Activated CD4-positive, alpha-beta T cell treated with anti-CD3 and anti-CD28 coated beads, Interleukin-2, amount 50 U/mL, for 1 hour (primary cell): ENCODE measurements around the gene NCK2.

Experiments
- DNase-seq: peaks from one replicate; pipeline ENCODE4 v3.0.0-alpha.2; 2020

The NCK2 gene

DNA sequence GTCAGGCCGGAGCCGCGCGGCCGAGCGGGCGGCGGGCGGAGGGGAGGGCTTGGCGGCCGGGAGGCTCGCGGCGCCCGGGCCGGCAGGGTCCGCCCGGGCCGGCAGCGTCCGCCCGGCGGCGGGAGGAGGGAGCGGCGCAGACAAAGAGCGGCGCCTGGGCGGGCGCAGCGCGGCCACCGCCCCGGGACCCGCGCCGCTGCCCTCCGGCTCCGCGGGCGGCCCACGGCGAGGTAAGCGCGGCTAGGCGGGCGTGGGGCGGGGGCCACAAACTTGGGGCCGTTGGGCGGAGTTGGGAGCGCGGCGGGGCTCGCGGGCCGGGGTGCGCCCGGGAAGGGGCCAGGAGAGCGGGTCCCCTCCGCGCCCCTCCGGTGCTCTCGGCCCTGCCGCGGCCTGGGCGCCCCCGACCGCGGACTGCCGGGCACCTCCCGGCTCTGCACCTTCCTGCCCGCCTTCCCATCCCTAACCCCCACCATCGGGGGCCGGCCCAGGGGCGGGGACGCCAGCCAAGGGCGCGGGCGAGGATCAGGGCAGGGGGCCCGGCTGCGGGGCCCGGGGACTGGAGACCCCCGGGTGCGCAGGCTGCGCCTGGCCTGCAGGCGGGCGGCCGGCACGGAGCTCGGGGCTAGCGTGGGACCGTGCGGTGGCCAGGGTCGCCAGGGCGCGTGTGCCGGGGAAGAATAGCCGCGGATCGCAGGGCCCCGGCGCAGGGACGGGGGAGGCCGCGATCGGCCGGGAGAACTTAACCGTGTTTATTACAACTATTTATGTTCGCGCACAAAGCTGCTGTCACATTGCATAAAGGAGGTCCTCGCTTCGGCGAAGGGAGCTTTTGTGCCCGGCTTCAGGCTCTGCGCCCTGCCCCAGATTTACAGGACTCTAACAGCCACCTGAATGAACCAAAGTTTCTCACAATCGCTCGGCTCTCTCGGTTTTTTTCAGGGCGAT lies at the start of gene NCK2:
Gene NCK2, plus strand, starts transcription at position 4 of the 945 bp plus-strand sequence. CDS start 110,152 bp downstream, outside the sequence.
- peak; percentile 25 for DNase-seq

DNA sequence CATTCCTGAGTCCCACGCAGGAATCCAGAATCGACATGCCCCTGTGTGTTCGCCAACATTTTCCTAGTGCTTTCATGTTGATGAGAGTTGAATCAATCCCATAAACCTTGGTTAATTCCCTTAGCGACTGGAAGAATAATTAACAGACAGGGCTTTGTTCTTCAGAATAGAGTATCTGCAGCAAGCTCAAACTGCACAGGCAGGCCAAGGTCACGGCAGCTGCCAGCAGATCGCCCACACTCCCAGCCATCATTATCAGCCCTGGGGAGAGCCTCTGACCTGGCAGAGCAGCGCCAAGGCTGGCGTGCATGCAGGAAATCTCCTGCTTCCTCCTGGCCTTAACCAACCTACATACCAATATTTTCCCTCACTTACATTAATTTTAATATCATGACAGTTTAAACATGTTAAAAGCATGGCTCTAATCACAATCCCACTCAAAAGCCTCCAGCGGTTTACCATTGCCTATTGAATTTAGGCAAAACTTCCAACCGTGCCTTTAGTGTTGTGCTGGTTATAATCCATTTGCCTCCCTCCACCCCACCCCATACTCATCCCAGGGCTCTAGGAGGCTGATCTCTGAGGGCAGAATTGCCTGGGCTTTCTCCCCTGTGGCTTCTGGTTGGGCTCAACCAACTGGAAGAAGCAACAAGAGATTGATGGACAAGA lies 46.8 kb upstream of the NCK2 start:
- no peak for DNase-seq

DNA sequence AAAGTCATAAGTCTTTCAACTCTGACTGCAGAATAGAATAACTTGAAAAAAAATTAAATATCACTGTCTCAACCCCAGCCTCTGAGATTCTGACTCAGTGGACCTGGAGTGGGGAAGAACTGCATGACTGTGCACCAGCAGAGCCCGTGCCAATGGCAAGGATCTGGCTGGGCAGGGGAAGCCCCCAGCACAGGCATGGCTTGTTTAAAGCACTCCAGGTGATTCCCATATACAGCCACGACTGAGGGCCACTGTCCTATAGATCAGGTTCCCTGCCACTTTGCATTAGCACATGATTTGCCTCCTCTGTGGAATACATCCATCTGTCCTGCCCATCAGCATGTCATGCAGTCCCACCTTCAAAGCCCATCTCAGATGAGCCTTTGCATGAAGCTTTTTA lies 45.9 kb upstream of the NCK2 start:
- no peak for DNase-seq

DNA sequence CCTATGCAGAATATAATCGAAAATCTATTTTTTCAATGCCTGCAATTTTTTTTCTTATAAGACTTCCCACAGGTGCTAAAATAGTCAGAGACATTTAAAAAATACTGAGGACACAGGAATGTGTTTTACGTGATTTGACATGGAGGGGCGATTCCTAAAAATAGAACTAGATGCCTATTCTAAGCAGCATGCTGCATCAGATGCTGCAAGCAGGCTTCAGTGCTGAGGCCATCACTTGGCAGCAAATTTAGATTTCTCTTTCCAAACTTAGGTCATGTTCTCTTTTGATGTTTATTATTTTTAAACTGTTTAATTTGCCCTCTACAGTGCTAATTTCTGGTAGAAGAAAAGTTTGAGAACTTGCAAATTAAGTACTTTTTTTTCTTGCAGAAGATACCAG lies 43.7 kb upstream of the NCK2 start:
- no peak for DNase-seq

DNA sequence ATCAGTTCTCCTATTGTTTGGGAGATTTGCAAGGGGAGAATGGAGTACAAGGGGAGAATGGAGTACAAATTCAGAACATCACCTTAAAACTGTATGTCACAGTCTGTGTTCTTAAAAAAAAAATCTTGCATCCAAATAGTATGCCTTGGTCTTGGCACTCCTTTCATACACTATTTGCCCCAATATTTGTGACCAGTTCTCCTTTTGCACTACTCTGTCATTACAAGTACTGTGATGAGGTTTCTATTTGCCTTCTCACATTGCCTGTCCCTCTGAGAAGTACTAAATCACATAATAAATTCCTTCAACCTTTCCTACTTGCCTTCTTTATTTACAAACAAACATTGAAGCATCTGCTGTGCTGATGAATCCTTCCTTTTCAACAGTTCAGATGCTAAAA lies 36.0 kb upstream of the NCK2 start:
- DNase-seq, result no peak

DNA sequence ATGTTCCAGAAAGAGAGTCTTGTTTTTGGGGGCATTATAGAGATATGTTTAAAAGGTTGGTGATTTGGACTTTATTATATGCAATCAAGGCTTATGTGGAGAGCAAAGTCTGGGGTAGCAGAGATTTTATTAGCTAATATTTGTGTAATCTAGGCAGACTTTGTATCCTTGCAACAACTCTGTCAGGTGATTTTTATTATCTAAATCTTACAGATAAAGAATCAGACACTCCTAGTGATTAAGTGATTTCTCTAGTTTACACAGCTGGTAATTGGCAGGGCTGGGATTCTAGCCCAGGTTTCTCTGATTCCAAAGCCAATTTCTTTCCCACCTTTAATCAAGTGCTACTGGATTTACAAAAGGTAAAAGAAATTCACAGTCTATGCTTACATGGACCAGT lies 33.3 kb upstream of the NCK2 start:
- DNase-seq, result no peak

DNA sequence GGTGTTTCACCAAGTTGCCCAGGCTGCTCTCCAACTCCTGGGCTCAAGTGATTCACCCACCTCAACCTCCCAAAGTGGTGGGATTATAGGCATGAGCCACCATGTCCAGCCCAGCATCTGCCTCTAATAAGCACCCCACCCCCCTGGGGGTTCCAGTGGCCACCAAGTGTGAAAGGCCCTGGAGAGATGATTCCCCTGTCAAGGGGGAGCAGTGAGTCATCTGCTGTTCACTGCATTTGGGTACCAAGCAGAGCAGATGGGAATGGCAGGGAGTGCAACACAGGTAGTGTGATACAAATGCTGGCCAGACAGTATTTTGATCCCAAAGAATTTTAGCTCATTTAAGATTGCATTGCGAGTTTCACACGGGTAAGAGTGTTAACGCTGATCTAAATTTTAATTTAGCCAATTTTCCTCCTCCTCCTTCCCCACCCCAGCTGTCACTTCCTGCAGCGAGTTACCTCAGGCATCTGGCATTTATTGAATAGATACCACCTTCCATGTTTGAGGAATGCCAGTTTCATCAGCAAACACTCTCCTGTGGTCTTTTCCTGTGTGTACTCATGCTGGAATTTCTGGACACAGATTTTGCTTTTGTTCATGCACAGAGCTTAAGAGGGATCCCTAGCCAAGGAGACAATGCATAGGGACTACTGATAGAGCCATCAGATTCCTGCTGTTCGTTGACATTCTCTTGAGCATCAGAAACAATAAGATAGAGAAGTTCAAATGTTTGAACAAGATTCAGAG lies 32.4 kb upstream of the NCK2 start:
- no peak for DNase-seq

DNA sequence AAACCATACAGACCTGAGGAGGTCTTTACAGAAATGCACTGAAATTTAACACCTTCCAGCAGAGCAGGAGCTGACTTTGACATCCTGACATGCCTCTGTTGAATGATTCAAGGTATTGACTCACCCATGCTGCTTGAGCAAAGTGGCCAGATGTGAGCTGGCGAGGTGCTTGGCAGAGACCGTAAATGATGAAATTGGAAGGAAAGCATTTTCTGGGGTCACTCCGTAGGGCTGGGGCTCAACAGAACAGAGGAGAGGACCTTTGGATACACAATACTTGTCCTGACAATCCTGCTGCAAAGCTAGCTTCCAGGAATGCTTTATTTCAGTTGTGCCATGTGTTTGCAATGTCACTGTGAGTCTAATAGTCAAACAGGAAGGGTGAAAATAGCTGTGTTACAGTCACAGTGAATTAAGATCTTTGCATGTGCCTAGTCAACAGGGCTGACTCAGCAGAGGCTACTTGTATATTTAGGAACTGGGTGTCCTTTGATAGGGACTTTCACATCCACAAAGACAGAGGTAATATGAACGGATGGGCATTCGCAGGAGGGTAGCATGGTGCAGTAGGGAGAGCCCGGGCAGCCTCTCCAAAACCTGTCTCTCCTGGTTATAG lies 31.6 kb upstream of the NCK2 start:
- DNase-seq, result no peak

DNA sequence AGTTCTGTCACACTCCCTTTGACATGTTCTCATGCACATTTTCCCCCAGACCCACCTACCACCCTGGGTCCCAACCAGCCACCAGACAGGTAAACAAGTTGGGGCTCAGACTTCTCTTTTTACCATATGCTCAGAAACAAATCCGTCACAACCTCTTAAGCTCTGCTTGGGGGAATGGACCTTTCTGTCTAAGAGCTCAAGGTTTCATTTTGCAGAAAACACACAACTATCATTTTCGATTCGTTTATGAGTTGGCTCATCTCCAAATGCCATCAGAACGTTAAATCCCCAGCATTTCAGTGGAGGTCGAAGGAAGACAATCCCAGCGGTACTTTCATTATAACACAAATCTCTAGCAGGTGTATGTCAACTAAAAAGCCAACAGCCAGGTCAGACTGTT lies 30.6 kb upstream of the NCK2 start:
- no peak for DNase-seq

DNA sequence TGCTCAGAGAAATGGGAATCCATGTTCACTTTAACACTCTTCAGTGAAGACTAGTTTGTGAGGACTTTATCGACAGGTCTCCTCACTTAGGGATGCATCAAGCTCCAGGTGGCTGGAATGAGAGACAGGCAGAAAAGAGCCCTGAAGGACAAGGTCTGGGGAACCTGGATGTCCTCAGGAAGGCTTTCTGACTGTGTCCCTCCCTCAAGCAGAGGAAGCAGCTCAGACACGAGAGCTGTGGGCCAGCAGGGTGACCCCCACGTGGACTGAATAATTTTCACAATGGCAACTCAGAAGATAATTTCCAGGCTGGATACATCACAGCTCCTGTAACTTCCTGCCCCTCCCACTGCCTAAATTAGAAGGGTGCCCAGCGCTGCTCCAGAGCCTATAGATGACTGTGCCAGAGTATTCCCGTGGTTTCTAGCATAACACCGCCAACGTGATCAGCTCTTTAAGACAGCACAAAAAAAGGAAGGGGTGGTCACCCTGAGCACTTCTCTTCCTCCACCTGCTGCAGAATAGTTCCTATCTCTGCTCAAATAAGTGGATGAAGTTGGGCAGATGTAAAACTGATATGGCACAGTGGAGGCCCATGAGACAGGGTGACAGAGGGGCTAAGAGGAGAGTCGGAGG lies 25.7 kb upstream of the NCK2 start:
- DNase-seq, result no peak

DNA sequence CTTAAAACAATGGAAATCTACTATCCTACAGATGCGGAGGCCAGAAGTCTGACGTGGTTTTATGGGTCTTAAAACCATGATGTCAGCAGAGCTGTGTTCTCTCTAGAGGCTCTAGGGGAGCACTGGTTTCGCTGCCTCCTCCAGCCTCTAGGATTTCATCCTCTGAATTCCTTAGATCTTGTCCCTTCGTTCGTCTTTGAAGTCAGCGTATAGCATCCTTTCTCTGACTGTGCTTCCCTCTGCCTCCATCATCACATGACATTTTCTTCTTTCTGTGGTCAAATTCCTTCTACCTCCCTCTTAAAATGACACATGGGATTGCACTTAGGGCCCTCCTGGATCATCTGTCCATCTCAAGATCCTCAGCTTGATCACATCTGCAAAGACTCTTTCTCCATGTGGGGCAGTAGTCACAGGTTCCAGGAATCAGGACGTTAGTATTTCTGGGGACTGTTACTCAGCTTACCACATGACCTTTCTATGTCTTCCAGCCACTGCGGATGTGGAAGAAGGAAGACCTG lies 22.7 kb upstream of the NCK2 start:
- no peak for DNase-seq

DNA sequence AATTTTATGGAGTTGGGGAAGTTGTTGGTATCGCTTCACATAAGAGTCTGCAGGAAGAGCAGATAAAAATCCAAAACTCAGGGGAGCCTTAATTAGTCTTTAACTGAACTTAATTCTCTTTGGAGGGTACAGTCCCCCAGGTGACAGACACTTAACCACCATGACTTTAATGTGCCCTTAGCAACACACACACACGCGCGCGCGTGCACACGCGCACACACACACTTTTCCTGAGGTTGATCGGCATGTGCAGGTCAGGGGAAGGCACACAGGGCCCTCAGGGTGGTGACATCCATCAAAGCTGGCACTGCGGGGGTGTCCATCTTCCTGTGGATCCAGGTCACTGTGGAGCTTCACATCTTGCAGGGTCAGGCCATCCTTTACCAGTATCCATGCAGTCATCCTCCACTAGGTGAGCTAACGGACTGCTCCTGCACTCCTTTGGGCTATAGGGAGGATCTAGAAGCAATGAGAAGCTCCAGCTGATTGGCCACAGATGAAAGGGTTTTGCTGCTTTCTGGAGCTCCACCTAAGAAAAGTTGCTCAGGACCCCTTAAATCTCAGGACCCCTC lies 21.9 kb upstream of the NCK2 start:
- DNase-seq, result no peak

DNA sequence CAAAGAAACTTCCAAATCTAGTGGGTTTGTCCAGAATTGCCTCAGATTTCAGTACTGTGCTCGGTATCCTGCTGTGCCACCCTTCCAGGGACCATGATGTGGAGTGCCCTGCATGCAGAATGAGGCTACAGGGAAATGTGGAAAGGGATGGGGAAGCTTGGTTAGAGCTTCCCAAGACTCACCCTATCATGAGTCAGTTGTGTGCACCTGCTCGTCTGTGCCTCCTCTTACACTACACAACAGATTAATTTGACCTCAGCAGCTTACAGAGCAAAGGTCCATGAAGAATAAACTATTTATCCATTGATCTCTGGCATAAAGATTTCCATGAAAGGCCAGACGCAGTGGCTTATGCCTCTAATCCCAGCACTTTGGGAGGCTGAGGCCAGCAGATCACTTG lies 21.3 kb upstream of the NCK2 start:
- DNase-seq, result no peak

DNA sequence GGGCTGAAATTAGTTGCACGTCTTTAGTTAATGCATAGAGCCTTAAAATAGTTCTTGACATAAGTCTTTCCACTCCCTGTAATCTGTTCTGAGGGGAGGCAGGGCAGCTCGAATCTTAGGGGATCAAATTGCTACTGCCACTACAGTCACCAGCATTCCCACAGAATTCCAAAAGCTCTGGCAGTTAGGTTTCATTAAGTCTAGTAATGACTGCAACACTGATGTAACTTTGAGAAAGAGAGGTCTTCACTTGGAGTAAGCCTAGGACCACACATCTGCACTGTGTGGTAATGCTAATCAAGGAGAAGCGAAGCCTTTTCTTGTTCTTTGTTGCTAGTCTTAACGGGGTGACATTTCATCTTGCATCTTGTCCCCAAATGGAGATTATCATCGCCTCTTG lies 19.3 kb upstream of the NCK2 start:
- DNase-seq, result no peak

DNA sequence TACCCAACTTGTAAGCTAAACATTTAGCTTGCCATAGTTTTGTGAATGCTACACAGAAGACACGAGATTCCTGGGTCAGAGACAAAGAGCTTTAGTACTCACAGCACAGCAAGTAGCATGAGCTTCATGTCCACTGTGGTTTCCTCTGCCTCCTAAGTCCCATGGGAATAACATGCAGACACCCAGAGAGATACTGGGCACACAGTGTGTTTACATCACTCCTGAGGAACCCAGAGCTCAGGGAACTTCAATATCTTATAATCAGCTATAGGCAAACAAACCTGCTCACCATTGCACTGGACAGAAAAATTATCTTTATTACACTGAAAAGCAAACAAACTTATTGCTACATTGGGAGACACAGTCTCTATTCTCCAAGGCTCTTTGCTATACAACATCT lies 14.5 kb upstream of the NCK2 start:
- DNase-seq, result no peak

DNA sequence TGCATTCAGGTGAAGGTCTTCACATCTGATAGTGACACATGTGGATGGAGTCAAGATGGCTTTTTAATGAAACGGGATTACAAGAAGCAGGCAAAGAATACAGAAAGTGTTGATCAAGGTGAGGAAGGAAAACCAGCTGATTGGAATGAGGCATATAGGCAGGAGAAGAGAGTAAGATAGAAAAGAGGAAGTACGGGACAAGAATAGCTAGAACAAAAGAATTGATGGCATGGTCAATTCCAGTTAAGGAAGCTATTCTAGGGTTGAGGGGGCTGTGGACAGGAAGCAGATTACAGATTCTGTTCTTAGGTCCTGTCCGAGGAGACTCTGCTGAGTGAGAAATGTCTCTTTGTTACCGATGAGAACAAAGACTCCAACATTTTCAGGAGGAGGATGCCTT lies 13.2 kb upstream of the NCK2 start:
- no peak for DNase-seq

DNA sequence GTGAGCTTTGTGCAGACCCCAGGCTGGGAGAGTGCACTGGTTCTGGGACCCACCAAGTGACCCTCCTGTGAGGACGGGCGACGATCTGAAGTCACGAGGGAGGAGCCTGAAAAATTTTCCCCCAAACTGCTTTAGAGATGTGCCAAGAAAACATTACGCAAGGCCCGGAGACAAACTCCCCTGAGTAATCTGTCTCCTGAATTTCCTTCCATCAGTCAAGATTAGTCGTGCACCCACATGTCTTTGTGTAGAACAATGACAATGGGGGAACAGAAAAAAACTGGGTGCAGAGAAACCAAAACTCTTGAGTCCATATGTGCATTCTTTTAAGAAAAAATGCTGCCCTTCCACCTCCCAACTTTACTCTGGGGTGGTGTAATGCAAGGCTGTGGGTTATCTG lies 12.6 kb upstream of the NCK2 start:
- DNase-seq, result no peak

DNA sequence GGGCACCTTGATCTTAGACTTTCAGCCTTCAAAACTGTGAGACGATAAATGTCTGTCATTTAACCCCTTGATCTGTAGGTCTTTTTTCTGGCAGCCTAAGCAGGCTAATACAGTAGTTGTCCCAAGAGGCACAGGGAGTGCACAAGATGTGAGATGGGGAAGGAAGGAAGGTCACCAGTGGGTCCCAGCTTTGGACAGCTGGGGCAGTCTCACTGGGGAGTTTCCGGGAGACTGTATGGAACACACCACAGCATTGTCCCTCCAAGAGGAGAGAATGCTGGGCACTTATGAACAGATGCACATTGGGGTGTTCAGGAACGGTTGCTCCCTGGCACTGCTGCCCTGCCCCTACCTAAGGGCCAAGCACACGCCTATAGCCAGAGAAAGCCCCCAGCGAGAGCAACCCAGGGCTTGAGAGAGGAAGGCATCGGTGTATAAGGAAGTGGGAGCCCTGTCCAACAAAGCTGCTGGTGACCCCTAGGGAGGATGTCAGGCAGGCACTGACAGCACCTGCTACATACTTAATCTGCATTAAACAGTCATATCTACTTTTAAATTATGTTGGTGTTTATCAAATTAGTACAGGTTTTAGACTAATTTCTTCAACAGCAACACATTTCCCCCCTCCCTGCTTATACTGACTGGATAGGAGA lies 11.6 kb upstream of the NCK2 start:
- no peak for DNase-seq

DNA sequence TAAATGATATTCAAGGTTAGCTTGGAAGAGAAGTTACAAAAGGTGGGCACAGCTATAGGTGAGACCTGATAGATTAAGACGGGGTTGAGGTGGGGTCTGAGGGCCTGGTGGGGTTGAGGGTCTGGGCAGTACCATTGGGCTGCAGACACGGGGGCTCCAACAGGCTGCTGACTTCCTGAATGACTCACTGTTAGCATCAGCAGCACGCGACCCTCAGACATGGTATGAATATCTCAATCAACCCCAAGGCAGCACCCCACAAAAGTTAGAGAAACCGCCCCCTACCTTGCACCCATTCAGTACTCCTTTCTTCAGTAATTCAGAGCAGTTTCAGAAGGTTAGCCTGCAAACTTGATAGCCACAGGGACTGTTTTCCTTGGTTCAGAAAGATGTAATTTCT lies 10.8 kb upstream of the NCK2 start:
- no peak for DNase-seq

DNA sequence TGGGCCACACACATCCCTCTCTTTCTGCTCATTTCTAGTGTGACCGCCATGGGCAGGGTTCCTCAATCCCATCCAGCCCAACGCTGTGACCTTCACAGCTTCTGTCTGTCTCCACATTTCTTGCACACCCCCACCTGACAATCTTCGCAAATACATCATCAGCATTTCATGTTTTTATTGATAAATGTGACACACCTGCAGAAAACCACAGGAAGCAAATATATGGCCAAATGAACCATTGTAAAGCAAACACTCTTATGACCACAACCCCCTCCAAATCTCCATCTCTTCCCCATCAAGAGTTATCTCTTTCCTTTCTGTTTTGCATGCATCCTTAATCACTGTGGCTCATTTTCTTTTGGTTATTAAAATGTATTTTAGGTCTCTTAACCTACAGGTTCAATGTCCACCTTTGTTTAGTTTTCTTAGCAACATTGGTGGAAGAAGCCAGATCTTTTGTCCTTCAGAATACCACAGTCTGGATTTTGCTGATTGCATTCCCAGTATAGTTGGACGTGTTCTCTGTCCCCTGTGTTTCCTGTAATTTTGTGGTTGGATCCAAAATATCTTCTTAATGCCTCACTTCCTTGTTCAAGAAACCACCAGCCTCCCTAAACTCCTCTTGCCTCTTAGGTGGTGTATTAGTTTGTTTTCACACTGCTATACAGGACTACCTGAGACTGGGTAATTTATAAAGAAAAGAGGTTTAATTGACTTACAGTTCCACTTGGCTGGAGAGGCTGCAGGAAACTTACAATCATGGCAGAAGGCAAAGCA lies 9.8 kb upstream of the NCK2 start:
- no peak for DNase-seq

DNA sequence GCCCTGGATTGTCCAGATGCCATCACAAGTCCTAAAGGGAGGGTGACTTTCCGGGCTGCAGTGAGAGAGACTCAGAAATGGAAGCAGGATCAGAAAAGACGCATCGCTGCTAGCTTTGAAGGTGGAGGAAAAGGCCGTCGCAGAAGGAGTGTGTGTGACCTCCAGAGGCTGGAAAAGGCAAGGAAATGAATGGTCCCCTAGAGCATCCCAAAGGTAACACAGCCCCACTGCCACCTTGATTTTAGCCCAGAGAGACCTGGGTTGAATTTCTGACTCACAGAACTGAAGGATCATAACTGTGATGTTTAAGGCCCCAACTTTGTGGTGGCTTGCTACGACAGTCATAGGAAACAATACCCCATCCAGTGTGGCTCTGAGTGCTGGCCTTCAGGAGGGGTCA lies 8.6 kb upstream of the NCK2 start:
- DNase-seq, result no peak
